ENCODE data around the gene PTPRH. TPM values are rescaled to one million over a fixed set of nuclear protein-coding genes. Genes with fewer than 3 reads are reported as not detected.

The PTPRH gene, protein sequence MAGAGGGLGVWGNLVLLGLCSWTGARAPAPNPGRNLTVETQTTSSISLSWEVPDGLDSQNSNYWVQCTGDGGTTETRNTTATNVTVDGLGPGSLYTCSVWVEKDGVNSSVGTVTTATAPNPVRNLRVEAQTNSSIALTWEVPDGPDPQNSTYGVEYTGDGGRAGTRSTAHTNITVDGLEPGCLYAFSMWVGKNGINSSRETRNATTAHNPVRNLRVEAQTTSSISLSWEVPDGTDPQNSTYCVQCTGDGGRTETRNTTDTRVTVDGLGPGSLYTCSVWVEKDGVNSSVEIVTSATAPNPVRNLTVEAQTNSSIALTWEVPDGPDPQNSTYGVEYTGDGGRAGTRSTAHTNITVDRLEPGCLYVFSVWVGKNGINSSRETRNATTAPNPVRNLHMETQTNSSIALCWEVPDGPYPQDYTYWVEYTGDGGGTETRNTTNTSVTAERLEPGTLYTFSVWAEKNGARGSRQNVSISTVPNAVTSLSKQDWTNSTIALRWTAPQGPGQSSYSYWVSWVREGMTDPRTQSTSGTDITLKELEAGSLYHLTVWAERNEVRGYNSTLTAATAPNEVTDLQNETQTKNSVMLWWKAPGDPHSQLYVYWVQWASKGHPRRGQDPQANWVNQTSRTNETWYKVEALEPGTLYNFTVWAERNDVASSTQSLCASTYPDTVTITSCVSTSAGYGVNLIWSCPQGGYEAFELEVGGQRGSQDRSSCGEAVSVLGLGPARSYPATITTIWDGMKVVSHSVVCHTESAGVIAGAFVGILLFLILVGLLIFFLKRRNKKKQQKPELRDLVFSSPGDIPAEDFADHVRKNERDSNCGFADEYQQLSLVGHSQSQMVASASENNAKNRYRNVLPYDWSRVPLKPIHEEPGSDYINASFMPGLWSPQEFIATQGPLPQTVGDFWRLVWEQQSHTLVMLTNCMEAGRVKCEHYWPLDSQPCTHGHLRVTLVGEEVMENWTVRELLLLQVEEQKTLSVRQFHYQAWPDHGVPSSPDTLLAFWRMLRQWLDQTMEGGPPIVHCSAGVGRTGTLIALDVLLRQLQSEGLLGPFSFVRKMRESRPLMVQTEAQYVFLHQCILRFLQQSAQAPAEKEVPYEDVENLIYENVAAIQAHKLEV
- total RNA-seq = 3.5 and 6.1 TPM in 2 replicates

DNA sequence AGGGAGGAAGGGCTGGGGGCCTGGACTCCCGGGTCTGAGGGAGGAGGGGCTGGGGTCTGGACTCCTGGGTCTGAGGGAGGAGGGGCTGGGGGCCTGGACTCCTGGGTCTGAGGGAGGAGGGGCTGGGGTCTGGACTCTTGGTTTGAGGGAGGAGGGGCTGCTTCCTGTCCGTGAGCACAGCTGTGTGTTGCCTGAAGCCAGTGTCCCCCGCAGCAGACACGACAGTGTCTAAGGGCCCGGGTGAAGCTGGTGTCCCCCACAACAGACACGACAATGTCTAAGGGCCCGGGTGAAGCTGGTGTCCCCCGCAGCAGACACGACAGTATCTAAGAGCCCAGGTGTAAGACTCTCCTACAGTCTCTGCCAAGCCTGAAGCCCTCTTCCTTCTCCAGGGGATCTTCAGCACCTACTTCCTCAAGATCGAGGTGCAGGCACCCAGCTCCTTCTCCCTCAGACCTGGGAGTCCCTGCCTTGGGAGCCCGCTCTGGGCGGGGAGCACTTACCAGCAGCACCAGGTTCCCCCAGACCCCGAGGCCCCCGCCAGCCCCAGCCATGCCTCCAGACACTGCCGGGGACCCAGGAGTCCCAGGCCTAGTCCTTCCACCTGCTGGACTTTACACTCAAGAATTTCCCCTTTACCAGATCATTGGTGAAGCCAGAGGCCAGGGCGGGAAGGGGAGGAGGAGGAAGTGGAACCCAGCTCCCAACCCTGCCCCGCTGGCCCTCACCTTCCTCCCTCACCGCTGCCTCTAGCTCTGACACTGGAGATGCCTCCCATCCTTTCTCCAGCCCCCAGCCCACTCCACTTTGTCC lies at the start of gene PTPRH:
PTPRH (minus strand) TSS at position 622 of the 813 bp plus-strand sequence; CDS start at position 554, 68 bp downstream.

DNA sequence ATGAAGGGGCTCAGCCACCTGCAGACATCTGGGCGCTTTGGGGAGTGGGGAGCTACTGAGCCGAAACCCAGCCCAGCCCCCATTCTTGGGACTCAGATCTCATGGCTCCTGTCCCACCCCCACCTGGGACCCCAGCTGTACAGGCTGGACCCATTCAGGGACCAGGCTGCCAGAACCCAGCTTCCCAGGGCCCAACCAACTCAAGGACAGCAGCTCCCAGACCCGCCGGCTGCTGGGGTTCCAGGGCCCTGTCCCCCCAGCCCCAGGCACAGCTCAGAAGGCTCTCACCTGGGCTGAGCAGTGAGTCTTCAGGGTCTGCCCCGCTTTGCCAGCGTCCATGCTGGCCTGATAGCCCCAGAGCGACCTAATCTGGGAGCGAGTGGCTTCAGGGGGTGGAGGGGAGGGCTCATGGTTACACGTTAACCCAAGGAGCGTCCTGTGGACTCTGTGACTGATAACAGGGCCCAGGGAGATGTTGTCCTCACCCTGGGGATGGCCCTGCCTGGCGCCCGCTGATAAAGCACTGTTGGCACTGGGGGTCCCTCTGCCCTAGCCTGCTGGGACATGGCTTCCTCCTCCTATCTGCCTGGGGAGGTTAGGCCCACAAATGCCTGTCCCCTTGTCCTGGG lies 19.2 kb upstream of the PTPRH start, which contains the start of gene TMEM86B:
TMEM86B (minus strand) TSS at position 361 of the 629 bp plus-strand sequence; CDS start at position 339, 22 bp downstream.

DNA sequence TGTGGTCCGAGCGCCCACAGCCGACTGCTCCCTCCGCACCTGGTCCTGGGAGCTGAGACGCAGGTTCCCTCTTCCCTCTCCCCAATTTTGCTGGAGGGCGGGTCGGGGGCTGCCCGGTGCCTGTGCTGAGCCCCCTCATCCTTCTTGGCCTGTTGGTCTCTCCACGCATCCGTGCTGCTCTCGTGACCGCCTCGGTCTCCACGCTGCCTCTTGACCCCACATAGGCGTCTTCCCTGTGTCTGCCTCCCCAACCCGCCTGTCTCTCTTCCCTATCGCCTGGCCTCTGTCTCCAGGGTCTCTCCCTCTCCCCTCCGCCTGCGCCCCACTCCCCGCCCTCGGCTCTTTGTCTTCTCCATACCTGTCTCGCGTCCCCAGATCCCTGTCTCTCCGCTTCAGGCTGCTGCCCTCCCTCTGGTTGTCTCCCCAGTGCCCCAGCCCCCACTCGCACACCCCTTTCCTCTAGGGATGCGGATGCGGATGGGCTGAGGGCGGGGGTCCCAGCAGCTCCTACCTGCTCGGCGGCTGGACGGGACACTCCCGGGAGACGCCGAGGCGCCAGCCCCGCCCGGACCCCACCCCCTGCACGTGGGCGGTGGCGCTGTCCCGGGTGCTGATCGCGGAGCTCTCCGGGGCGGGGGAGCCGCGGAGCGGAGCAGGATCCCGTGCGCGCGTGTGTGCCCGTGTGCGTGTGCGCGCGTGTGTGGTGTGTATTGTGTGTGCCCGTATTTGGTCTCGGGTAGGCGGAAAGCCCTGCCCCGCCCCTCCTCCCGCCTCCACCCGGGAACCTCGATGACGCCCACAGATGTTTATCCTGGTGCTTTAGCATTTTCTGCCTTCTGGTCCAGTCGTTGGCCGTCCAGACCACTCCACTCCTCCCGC lies 29.5 kb downstream of the PTPRH start, which contains the start of gene SYT5:
SYT5 (minus strand) TSS at position 684 of the 879 bp plus-strand sequence. CDS start 1,248 bp downstream, outside the sequence.

DNA sequence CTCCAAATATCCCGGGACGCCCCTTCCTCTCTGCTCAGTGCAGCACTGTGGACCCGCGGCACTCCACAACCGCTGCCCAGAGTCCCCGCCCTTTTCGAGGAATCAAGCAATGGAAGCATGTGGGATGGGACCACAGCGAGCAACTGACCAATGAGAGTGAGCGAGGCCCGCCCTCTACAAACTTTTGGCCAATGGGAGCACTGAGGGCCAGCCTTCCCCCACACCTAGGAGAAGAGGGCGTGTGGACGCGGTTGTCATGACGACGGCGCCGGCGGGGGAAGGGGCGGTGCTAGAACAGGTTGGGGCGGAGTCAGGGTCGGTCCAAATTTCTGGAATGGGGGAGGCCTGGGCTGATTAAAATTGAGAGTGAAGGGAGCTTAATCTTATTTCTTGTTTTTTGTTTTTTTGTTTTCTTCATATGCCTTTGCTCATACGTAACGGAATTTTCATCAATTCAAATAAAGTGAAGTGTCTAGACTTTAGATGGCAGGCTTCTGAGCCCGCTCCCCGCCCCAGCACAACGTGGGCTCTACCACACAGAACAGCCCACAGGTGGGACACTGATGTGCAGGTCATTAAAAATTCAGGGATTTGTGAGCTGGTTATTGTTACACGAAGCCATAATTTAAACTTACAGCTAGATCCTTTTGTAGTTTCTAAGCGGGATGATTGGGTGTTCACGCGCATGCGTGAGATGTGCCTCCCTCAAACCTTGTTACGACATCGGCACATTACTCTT lies 42.6 kb downstream of the PTPRH start, which contains the start of gene DNAAF3:
DNAAF3 (minus strand) TSS at position 84 of the 739 bp plus-strand sequence. CDS start 200 bp downstream, outside the sequence.

DNA sequence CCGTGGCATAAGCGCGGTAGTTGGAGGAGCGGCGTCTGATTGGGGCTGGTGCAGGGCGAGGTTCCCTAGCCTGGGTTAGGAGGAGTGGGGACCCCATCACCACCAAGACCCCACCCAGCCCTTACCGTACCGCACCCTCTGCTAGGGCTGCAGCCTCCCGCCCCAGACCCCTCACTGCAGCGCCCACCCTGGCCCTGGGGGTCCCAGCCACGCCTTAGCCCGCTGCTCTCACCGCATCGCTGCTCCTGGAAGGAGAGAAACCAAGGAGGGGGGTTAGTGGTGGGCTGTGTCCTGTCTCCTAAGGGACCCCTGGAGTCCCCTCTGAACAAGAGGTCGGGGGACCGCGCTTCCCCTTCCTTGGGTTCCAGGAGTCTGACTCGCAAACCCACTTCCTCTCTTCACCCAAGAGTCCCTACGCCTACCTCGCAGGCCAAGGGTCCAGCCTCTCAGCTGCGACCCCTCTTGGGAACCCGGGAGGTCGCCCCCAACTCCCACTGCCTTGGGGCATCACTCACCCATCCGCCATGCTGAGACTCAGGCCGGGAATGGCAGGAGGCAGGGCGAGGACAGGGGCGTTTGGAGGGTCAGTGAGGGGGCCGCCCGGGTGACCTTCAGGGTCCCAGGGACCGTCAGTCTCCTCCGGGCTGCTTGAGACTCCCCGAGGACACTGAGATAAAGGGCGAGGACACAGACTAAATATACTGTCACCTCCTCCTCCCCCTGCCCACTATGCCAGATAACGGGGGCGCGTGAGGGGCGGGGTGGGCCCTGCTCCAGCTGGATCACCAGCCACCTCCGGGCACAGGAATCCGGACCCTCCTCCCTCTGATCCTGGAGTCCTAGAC lies 52.0 kb downstream of the PTPRH start, which contains the start of gene TNNI3:
TNNI3 (minus strand) TSS at position 669 of the 845 bp plus-strand sequence; CDS start at position 526, 143 bp downstream.

DNA sequence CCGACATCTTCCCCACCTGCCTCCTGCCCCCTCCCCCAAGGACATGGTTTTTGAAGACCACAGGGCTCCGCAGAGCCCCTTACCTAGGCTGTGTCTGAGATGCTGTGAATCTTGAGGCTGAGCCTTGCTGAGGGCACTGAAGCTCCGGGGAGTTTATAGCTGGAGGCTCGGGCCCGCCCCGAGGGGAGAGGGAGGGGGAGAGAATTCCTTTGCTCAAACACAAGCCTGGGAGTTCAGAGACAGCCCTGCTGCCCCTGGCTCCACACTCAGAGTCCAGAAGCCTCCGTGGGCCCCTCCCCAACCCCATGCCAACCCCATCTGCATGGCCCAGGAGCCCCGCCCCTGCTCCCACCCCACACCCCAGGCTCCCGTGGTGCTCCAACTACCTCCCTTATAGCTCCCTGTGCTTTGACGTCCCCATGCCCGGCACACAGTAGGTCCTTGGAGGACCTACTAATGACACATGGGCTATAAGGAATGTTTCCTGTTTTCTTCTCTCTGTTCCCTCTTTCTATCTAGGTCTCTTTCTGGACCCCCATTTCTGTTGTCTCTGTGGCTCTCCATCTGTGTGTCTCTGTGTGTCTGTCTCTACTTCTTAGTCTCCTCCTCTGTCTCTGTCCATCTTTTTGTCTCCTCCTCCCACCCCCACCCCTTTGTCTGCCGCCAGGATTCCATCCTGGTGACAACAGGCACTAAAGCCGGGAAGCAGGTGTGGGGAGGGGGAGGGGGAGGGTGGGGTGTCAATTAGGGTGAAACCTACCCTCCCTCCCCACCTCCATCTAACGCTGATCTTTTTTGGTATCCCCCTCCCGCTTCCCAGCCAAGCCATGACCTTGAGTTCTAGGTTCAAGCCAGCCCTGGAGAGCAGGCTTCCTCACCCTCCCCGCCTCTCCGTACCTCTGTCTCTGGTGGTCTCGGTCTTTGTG lies 60.0 kb downstream of the PTPRH start, which contains the start of gene TNNT1:
TNNT1 (minus strand) TSS at position 129 of the 926 bp plus-strand sequence. CDS start 2,049 bp downstream, outside the sequence.

Other genes starting within 250 kb of the PTPRH start
- 0.13 TPM in 1 of 2 replicates, not detected in the other for gene NLRP2, start 243.1 kb downstream of the PTPRH start, total RNA-seq
- not detected in 2 replicates for gene GP6, start 171.2 kb downstream of the PTPRH start, total RNA-seq
- gene RDH13, start 146.4 kb downstream of the PTPRH start, total RNA-seq = 7.3 and 9.5 TPM in 2 replicates
- gene EPS8L1, start 133.6 kb downstream of the PTPRH start, total RNA-seq = 0.53 and 0.75 TPM in 2 replicates
- gene PPP1R12C, start 91.9 kb downstream of the PTPRH start, total RNA-seq = 35.0 and 37.6 TPM in 2 replicates
- gene TNNT1, start 60.3 kb downstream of the PTPRH start, total RNA-seq = 1.2 and 1.7 TPM in 2 replicates
- gene TNNI3, start 51.8 kb downstream of the PTPRH start, total RNA-seq = not detected in 2 replicates
- gene DNAAF3, start 42.9 kb downstream of the PTPRH start, total RNA-seq = 0.40 and 0.44 TPM in 2 replicates
- under 0.01 and 0.26 TPM in 2 replicates for gene SYT5, start 29.2 kb downstream of the PTPRH start, total RNA-seq
- gene TMEM86B, start 19.3 kb upstream of the PTPRH start, total RNA-seq = 0.81 and 1.5 TPM in 2 replicates
- gene PPP6R1, start 49.5 kb upstream of the PTPRH start, total RNA-seq = 27.7 and 30.8 TPM in 2 replicates
- gene HSPBP1, start 70.6 kb upstream of the PTPRH start, total RNA-seq = 17.0 and 21.7 TPM in 2 replicates
- gene BRSK1, start 74.5 kb upstream of the PTPRH start, total RNA-seq = 6.7 and 7.6 TPM in 2 replicates
- not detected in 2 replicates for gene TMEM150B, start 115.8 kb upstream of the PTPRH start, total RNA-seq
- gene KMT5C, start 130.4 kb upstream of the PTPRH start, total RNA-seq = 4.8 and 6.7 TPM in 2 replicates
- not detected in 2 replicates for gene COX6B2, start 145.2 kb upstream of the PTPRH start, total RNA-seq
- not detected in 2 replicates for gene GARIN5B, start 153.8 kb upstream of the PTPRH start, total RNA-seq
- 1.1 and 14.9 TPM in 2 replicates for gene IL11, start 161.0 kb upstream of the PTPRH start, total RNA-seq
- gene TMEM190, start 167.3 kb upstream of the PTPRH start, total RNA-seq = not detected in 2 replicates
- gene TMEM238, start 174.8 kb upstream of the PTPRH start, total RNA-seq = 0.12 and 0.26 TPM in 2 replicates
- gene RPL28, start 176.4 kb upstream of the PTPRH start, total RNA-seq = 153 and 182 TPM in 2 replicates
- 73.4 and 105 TPM in 2 replicates for gene UBE2S, start 198.3 kb upstream of the PTPRH start, total RNA-seq
- gene SHISA7, start 233.8 kb upstream of the PTPRH start, total RNA-seq = not detected in 2 replicates

All from aortic smooth muscle cell (primary cell).